Measurements from ENCODE around the gene PBX3. TPM values are rescaled to one million over a fixed set of nuclear protein-coding genes. Genes with fewer than 3 reads are reported as not detected.

Gene PBX3
- total and polyA plus RNA-seq, 2 of the 13 experiments (the other 11 are each of a cell fraction or from before 2014, with no cell fraction given) = 6.0 to 11.2 TPM

- TF ChIP-seq ZFP91 (CRISPR knock-in tag; IDR thresholded peaks at IDR 0.05; ENCODE audit: borderline replicate concordance) = peak; percentile 95
- peak; percentile 97; the same call in 1 of the 2 replicates for TF ChIP-seq ZNF253 (CRISPR knock-in tag; IDR thresholded peaks at IDR 0.05; ENCODE audit: borderline replicate concordance)
- peak; percentile 60; the same call in 1 of the 2 replicates for TF ChIP-seq CBFB (CRISPR knock-in tag; IDR thresholded peaks at IDR 0.05)
- TF ChIP-seq FOXJ3 (CRISPR knock-in tag; IDR thresholded peaks at IDR 0.05; ENCODE audit: borderline replicate concordance) = no peak
- peak; percentile 94; the same call in 1 of the 2 replicates for TF ChIP-seq KLF15 (CRISPR knock-in tag; IDR thresholded peaks at IDR 0.05; ENCODE audit: borderline replicate concordance)
- TF ChIP-seq, protein P1, sequence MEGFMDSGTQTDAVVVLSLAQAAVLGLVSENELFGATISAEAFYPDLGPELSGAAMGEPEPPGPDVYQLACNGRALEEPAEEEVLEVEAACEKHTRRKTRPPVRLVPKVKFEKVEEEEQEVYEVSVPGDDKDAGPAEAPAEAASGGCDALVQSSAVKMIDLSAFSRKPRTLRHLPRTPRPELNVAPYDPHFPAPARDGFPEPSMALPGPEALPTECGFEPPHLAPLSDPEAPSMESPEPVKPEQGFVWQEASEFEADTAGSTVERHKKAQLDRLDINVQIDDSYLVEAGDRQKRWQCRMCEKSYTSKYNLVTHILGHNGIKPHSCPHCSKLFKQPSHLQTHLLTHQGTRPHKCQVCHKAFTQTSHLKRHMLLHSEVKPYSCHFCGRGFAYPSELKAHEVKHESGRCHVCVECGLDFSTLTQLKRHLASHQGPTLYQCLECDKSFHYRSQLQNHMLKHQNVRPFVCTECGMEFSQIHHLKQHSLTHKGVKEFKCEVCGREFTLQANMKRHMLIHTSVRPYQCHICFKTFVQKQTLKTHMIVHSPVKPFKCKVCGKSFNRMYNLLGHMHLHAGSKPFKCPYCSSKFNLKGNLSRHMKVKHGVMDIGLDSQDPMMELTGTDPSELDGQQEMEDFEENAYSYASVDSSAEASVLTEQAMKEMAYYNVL (CRISPR knock-in tag; IDR thresholded peaks at IDR 0.05; ENCODE audit: borderline replicate concordance) = no peak
- TF ChIP-seq, protein P2, sequence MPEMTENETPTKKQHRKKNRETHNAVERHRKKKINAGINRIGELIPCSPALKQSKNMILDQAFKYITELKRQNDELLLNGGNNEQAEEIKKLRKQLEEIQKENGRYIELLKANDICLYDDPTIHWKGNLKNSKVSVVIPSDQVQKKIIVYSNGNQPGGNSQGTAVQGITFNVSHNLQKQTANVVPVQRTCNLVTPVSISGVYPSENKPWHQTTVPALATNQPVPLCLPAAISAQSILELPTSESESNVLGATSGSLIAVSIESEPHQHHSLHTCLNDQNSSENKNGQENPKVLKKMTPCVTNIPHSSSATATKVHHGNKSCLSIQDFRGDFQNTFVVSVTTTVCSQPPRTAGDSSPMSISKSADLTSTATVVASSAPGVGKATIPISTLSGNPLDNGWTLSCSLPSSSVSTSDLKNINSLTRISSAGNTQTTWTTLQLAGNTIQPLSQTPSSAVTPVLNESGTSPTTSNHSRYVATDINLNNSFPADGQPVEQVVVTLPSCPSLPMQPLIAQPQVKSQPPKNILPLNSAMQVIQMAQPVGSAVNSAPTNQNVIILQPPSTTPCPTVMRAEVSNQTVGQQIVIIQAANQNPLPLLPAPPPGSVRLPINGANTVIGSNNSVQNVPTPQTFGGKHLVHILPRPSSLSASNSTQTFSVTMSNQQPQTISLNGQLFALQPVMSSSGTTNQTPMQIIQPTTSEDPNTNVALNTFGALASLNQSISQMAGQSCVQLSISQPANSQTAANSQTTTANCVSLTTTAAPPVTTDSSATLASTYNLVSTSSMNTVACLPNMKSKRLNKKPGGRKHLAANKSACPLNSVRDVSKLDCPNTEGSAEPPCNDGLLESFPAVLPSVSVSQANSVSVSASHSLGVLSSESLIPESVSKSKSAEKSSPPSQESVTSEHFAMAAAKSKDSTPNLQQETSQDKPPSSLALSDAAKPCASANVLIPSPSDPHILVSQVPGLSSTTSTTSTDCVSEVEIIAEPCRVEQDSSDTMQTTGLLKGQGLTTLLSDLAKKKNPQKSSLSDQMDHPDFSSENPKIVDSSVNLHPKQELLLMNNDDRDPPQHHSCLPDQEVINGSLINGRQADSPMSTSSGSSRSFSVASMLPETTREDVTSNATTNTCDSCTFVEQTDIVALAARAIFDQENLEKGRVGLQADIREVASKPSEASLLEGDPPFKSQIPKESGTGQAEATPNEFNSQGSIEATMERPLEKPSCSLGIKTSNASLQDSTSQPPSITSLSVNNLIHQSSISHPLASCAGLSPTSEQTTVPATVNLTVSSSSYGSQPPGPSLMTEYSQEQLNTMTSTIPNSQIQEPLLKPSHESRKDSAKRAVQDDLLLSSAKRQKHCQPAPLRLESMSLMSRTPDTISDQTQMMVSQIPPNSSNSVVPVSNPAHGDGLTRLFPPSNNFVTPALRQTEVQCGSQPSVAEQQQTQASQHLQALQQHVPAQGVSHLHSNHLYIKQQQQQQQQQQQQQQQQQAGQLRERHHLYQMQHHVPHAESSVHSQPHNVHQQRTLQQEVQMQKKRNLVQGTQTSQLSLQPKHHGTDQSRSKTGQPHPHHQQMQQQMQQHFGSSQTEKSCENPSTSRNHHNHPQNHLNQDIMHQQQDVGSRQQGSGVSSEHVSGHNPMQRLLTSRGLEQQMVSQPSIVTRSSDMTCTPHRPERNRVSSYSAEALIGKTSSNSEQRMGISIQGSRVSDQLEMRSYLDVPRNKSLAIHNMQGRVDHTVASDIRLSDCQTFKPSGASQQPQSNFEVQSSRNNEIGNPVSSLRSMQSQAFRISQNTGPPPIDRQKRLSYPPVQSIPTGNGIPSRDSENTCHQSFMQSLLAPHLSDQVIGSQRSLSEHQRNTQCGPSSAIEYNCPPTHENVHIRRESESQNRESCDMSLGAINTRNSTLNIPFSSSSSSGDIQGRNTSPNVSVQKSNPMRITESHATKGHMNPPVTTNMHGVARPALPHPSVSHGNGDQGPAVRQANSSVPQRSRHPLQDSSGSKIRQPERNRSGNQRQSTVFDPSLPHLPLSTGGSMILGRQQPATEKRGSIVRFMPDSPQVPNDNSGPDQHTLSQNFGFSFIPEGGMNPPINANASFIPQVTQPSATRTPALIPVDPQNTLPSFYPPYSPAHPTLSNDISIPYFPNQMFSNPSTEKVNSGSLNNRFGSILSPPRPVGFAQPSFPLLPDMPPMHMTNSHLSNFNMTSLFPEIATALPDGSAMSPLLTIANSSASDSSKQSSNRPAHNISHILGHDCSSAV (CRISPR knock-in tag; IDR thresholded peaks at IDR 0.05; ENCODE audit: borderline replicate concordance) = no peak
- TF ChIP-seq, protein P3, sequence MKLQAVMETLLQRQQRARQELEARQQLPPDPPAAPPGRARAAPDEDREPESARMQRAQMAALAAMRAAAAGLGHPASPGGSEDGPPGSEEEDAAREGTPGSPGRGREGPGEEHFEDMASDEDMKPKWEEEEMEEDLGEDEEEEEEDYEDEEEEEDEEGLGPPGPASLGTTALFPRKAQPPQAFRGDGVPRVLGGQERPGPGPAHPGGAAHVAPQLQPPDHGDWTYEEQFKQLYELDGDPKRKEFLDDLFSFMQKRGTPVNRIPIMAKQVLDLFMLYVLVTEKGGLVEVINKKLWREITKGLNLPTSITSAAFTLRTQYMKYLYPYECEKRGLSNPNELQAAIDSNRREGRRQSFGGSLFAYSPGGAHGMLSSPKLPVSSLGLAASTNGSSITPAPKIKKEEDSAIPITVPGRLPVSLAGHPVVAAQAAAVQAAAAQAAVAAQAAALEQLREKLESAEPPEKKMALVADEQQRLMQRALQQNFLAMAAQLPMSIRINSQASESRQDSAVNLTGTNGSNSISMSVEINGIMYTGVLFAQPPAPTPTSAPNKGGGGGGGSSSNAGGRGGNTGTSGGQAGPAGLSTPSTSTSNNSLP (IDR thresholded peaks at IDR 0.05; ENCODE audit: low read depth, low read length) = no peak
- TF ChIP-seq TBL1XR1 (IDR thresholded peaks at IDR 0.05; ENCODE audit: borderline replicate concordance, low read length, partially characterized antibody) = no peak
- peak; percentile 98 for TF ChIP-seq ZNF589 (CRISPR knock-in tag; conservative IDR thresholded peaks at IDR 0.05)
- TF ChIP-seq MZF1 (CRISPR knock-in tag; IDR thresholded peaks at IDR 0.05; ENCODE audit: borderline replicate concordance) = no peak
- TF ChIP-seq ZBTB38 (CRISPR knock-in tag; IDR thresholded peaks at IDR 0.05) = peak; percentile 82; the same call in 1 of the 2 replicates
Measured at GRCh38 chr9:125746017-125746773, 978 bp upstream of the PBX3 start (continued).

All from HepG2 (cell line).